T47D (cell line): ENCODE results near the gene NUP88.

ENCODE experiments used
- DNase-seq, 2 experiments: peaks; one replicate each; pipeline versions ENCODE4 v3.0.0 to v3.0.0-alpha.2; 2011 to 2012; ENCODE audit warnings: low read depth in 1 of 2, low spot score in 1 of 2
- JUND ChIP-seq: IDR thresholded peaks from 2 replicates; pipeline ENCODE4 v1.6.1; 2012; ENCODE audit warnings: low read depth
- in situ Hi-C: cut with HindIII; loops from 2 replicates; pipeline ENCODE4 v1.10.0; 2016; ENCODE audit warnings: low sequenced_read_pairs, low pct_unique_long_range_greater_than_20kb

The NUP88 gene

GRCh38 chr17:5364156-5364555 is 55.3 kb downstream of the NUP88 start:
- no peak for DNase-seq
- no peak for TF ChIP-seq JUND
- in situ Hi-C loops = no loop called here

GRCh38 chr17:5362162-5362811 is 57.2 kb downstream of the NUP88 start:
- TF ChIP-seq JUND = no peak
- in situ Hi-C loops = no loop called here
- peak in 1 of 2 experiments; percentile 30 for DNase-seq

- no peak for TF ChIP-seq JUND
- DNase-seq = no peak
- in situ Hi-C loops = no loop called here
Observed at GRCh38 chr17:5361426-5361825, 58.0 kb downstream of the NUP88 start.

- in situ Hi-C loops = no loop called here
- peak in 1 of 2 experiments; percentile 48 for DNase-seq
- TF ChIP-seq JUND = no peak
Observed at GRCh38 chr17:5355421-5356129, 63.9 kb downstream of the NUP88 start.

GRCh38 chr17:5354886-5355415 is 64.5 kb downstream of the NUP88 start:
- no peak for TF ChIP-seq JUND
- in situ Hi-C loops = no loop called here
- no peak for DNase-seq

- DNase-seq = no peak
- in situ Hi-C loops = no loop called here
- no peak for TF ChIP-seq JUND
Observed at GRCh38 chr17:5354310-5354709, 65.2 kb downstream of the NUP88 start.

- no peak for TF ChIP-seq JUND
- no peak for DNase-seq
- in situ Hi-C loops = no loop called here
Observed at GRCh38 chr17:5352681-5353289, 66.7 kb downstream of the NUP88 start.

- no peak for DNase-seq
- no peak for TF ChIP-seq JUND
- in situ Hi-C loops = no loop called here
Observed at GRCh38 chr17:5344914-5345313, 74.5 kb downstream of the NUP88 start.
